Large intestine (tissue), 3 donors: Measurements from ENCODE around the gene AFF3. TPM values are rescaled to one million over a fixed set of nuclear protein-coding genes. Genes with fewer than 3 reads are reported as not detected.
A peak's percentile ranks its signal among the peaks of the same experiment; 100 is the strongest.
"Not testable (repeated sequence)": the region's sequence is repeated elsewhere in the genome, so short reads cannot be mapped to it uniquely, and the experiment has no call there.

Source experiments
- DNase-seq, 2 donors: peaks; one replicate each; pipeline versions ENCODE4 v3.0.0 to v3.0.0-alpha.2; 2013
- H3K27ac ChIP-seq: one replicate; pipeline ENCODE4 v1.5.1; 2013; ENCODE audit warnings: low read length
- H3K27me3 ChIP-seq: 2 replicates; pipeline ENCODE4 v1.6.1; 2013; ENCODE audit warnings: low read length; ENCODE audit not compliant: control insufficient read depth, insufficient read depth
- H3K36me3 ChIP-seq: 2 replicates; pipeline ENCODE4 v1.6.1; 2013; ENCODE audit warnings: low read length; ENCODE audit not compliant: control insufficient read depth, insufficient read depth
- H3K4me1 ChIP-seq: one replicate; pipeline ENCODE4 v1.6.1; 2013; ENCODE audit warnings: low read length; ENCODE audit not compliant: control insufficient read depth, insufficient read depth
- H3K4me3 ChIP-seq: one replicate; pipeline ENCODE4 v1.5.1; 2013; ENCODE audit warnings: low read length
- H3K9me3 ChIP-seq: one replicate; pipeline ENCODE4 v1.6.1; 2013; ENCODE audit warnings: mild to moderate bottlenecking, low read depth, low read length, moderate library complexity; ENCODE audit not compliant: control insufficient read depth
- WGBS: methylation state at CpG from one replicate; pipeline ENCODE4 v1.1.5; 2013; ENCODE audit warnings: low lambda C conversion rate; ENCODE audit not compliant: insufficient coverage; 5-methylcytosine and 5-hydroxymethylcytosine counted together
- polyA plus RNA-seq: library from polyadenylated mRNA; unstranded; fragments of 120-200 nt; gene quantifications from one replicate; pipeline ENCODE4 v1.2.1, GENCODE V29; 2013

The AFF3 gene
- polyA plus RNA-seq, 1 donor, result 4.8 TPM

GRCh38 chr2:100178864-100179263, 36.5 kb upstream of the AFF3 start:
- H3K36me3 ChIP-seq, result no peaks in the 10 kb centered on the region
- no peaks in the 10 kb centered on the region for H3K4me1 ChIP-seq
- DNase-seq, result no peak
- H3K27ac ChIP-seq, result no peak overlapping the region
- 100% methylated on average over 1 of the region's 3 CpGs for whole genome bisulfite sequencing
- H3K27me3 ChIP-seq, result no peaks in the 10 kb centered on the region
- no peaks in the 10 kb centered on the region for H3K9me3 ChIP-seq
- no peak overlapping the region for H3K4me3 ChIP-seq

- Histone ChIP-seq H3K36me3 (no peaks in the 10 kb centered on the region), H3K9me3 (no peaks in the 10 kb centered on the region), H3K27ac (no peak overlapping the region), H3K4me3 (no peak overlapping the region), H3K4me1 (no peaks in the 10 kb centered on the region), H3K27me3 (no peaks in the 10 kb centered on the region)
- peak in 1 of 2 donors; percentile 35 for DNase-seq
- WGBS, result no CpG with 5 or more reads among the region's 8 CpGs
Observed at GRCh38 chr2:100178085-100178788, 35.8 kb upstream of the AFF3 start.

GRCh38 chr2:100176925-100177324, 34.5 kb upstream of the AFF3 start:
- Histone ChIP-seq H3K36me3 (no peaks in the 10 kb centered on the region), H3K9me3 (no peaks in the 10 kb centered on the region), H3K27ac (no peak overlapping the region), H3K27me3 (no peaks in the 10 kb centered on the region), H3K4me1 (no peaks in the 10 kb centered on the region), H3K4me3 (no peak overlapping the region)
- no peak for DNase-seq
- no CpG with 5 or more reads among the region's 4 CpGs for WGBS

GRCh38 chr2:100174026-100174431, 31.6 kb upstream of the AFF3 start:
- H3K27me3 ChIP-seq, result no peaks in the 10 kb centered on the region
- no peaks in the 10 kb centered on the region for H3K36me3 ChIP-seq
- H3K27ac ChIP-seq, result no peak overlapping the region
- H3K9me3 ChIP-seq, result no peaks in the 10 kb centered on the region
- WGBS, result 40% methylated on average over 1 of the region's 6 CpGs
- H3K4me1 ChIP-seq, result no peaks in the 10 kb centered on the region
- DNase-seq, result no peak
- H3K4me3 ChIP-seq, result no peak overlapping the region

- DNase-seq, result no peak
- Histone ChIP-seq H3K4me1 (no peaks in the 10 kb centered on the region), H3K36me3 (no peaks in the 10 kb centered on the region), H3K27me3 (no peaks in the 10 kb centered on the region), H3K4me3 (no peak overlapping the region), H3K9me3 (peaks cover 8% of the 10 kb centered on the region), H3K27ac (no peak overlapping the region)
- 91% methylated on average over 6 of the region's 6 CpGs for WGBS
Observed at GRCh38 chr2:100166701-100167100, 24.3 kb upstream of the AFF3 start.

- H3K9me3 ChIP-seq, result peaks cover 8% of the 10 kb centered on the region
- no peak for DNase-seq
- no peak overlapping the region for H3K4me3 ChIP-seq
- H3K4me1 ChIP-seq, result no peaks in the 10 kb centered on the region
- H3K27me3 ChIP-seq, result no peaks in the 10 kb centered on the region
- no peak overlapping the region for H3K27ac ChIP-seq
- H3K36me3 ChIP-seq, result no peaks in the 10 kb centered on the region
Observed at GRCh38 chr2:100163605-100164004, 21.2 kb upstream of the AFF3 start.

GRCh38 chr2:100161945-100162620, 19.7 kb upstream of the AFF3 start:
- no peaks in the 10 kb centered on the region for H3K27me3 ChIP-seq
- H3K4me1 ChIP-seq, result no peaks in the 10 kb centered on the region
- H3K4me3 ChIP-seq, result no peak overlapping the region
- DNase-seq, result no peak
- H3K27ac ChIP-seq, result no peak overlapping the region
- H3K9me3 ChIP-seq, result peaks cover 8% of the 10 kb centered on the region
- H3K36me3 ChIP-seq, result no peaks in the 10 kb centered on the region

GRCh38 chr2:100160396-100160795, 18.0 kb upstream of the AFF3 start:
- H3K4me1 ChIP-seq, result no peaks in the 10 kb centered on the region
- no peaks in the 10 kb centered on the region for H3K27me3 ChIP-seq
- no peak overlapping the region for H3K4me3 ChIP-seq
- peaks cover 8% of the 10 kb centered on the region for H3K9me3 ChIP-seq
- no peak overlapping the region for H3K27ac ChIP-seq
- DNase-seq, result no peak
- WGBS, result no CpG with 5 or more reads among the region's 1 CpG
- H3K36me3 ChIP-seq, result no peaks in the 10 kb centered on the region

- not testable (repeated sequence) for H3K36me3 ChIP-seq, H3K27ac ChIP-seq, H3K4me1 ChIP-seq, H3K27me3 ChIP-seq, DNase-seq, H3K9me3 ChIP-seq, H3K4me3 ChIP-seq
- WGBS, result no CpG with 5 or more reads among the region's 4 CpGs
Observed at GRCh38 chr2:100151832-100152231, 9.4 kb upstream of the AFF3 start.

- no peak overlapping the region for H3K4me3 ChIP-seq
- H3K27ac ChIP-seq, result no peak overlapping the region
- H3K9me3 ChIP-seq, result no peaks in the 10 kb centered on the region
- no peaks in the 10 kb centered on the region for H3K36me3 ChIP-seq
- WGBS, result no CpG with 5 or more reads among the region's 3 CpGs
- no peaks in the 10 kb centered on the region for H3K27me3 ChIP-seq
- no peaks in the 10 kb centered on the region for H3K4me1 ChIP-seq
- no peak for DNase-seq
Observed at GRCh38 chr2:100151310-100151709, 8.9 kb upstream of the AFF3 start.

GRCh38 chr2:100148883-100149282, 6.5 kb upstream of the AFF3 start:
- Histone ChIP-seq H3K36me3 (no peaks in the 10 kb centered on the region), H3K4me1 (no peaks in the 10 kb centered on the region), H3K27ac (no peak overlapping the region), H3K27me3 (no peaks in the 10 kb centered on the region), H3K4me3 (no peak overlapping the region), H3K9me3 (no peaks in the 10 kb centered on the region)
- no CpG with 5 or more reads among the region's 4 CpGs for WGBS
- no peak for DNase-seq
